ENCODE measurements around the gene DNAJB4.

GRCh38 chr1:78038491-78038939 lies 33.8 kb downstream of the DNAJB4 start:
- no peak for TF ChIP-seq CTCF (IDR thresholded peaks at IDR 0.05)
- TF ChIP-seq ZFX (IDR thresholded peaks at IDR 0.05; ENCODE audit: borderline replicate concordance), result no peak
